Stimulated activated CD4-positive, alpha-beta T cell treated with anti-CD3 and anti-CD28 coated beads, Interleukin-1b, Interleukin-23, amount 100 ng/mL, for 48 hours (primary cell): ENCODE measurements around the gene MYH4.

Experiments
- DNase-seq: peaks from one replicate; pipeline ENCODE4 v3.0.0-alpha.2; 2020

MYH4 gene

DNA sequence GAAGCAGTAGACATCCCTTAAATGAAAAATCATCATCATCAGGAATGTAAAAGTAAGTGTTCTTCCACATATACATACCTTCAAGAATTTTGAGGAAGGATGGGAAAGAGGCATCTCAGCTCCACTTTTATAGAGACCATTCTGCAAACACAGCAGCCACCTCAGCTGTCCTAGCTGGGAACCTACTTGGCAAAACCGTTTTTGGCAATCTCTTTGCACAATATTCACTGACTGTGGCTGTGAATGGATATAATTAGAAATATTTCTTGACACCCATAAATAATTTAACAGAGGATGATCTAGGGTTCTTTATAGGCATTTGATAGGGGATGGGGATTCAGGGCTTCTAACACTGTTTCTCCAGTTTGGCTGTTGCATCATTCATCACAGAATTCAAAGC is at the start of gene MYH4:
Gene MYH4, minus strand, starts transcription at position 101 of the 400 bp plus-strand sequence. CDS start 2,814 bp downstream, outside the sequence.
- DNase-seq = no peak

DNA sequence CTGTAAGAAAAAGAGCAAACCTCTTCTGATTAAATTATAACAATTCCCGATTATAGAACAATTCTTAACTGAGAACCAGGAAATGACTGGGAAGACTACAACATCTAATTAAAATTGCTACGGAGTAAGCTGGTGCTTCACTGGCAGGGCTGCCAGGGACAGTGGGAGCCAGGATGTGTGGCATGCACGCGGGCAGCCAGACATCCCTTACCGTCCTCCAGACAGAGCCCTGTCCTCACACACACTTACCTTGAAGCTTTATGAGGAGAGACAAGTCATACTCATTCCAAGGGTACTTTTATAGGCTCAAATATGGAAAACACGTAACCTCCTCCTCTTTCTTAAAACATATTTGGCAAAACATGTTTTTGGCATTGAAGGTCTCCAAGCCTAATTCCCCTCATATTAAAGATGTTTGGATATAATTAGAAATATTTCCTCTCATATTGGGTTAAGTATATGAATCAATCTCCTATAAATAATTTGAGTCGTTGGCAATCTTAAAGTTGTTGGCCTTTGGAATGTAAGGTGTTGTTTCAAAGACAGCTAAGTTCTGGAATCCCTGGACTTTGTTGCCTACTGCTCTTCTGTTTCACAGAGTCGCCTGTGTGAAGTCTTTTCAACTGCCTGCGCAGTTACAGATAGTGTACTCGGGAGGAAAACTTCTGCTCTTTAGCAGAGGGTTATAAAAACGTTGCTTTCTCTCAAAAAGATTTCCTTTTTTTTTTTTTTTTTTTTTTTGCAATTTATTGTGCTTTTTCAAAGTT is 49.1 kb upstream of the MYH4 start, which contains the start of gene MYH1:
Gene MYH1, minus strand, starts transcription at position 272 of the 767 bp plus-strand sequence. CDS start 1,900 bp downstream, outside the sequence.
- no peak for DNase-seq

DNA sequence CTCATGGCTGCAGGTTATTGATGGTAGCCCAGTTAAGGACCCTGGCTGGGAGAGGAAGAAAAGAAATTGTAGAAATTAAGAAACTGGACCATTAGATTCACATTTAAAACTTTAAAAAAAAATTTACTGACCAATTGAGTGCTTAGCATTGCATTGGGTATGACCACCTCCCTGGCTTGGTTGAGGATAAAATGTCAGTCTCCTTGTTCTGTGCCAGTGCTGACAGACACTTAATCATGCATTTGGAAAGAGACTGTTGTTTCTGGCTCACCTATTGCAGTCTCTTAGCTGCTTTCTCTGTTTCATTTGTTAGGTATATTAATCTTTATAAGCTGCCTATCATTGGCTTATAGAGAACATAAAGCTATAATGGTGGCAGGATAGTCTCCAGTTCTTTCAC is 47.3 kb upstream of the MYH4 start:
- DNase-seq = no peak

DNA sequence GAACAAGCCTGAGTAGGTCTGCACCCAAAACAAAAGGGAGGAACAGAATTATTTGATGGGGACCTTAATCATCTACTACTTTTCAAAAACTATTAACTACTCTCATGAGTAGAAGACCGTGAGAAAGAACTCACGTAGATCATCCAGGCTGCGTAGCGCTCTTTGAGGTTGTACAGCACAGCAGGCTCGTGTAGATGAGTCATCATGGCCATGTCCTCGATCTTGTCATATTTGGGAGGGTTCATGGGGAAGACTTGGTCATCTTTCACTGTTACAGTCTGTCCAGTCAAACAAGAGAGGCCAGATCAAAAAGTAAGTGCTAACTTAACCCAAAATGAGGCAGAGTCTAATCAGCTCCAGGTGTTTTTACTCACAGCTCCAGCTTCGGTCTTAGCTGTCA is 46.7 kb upstream of the MYH4 start:
- no peak for DNase-seq

DNA sequence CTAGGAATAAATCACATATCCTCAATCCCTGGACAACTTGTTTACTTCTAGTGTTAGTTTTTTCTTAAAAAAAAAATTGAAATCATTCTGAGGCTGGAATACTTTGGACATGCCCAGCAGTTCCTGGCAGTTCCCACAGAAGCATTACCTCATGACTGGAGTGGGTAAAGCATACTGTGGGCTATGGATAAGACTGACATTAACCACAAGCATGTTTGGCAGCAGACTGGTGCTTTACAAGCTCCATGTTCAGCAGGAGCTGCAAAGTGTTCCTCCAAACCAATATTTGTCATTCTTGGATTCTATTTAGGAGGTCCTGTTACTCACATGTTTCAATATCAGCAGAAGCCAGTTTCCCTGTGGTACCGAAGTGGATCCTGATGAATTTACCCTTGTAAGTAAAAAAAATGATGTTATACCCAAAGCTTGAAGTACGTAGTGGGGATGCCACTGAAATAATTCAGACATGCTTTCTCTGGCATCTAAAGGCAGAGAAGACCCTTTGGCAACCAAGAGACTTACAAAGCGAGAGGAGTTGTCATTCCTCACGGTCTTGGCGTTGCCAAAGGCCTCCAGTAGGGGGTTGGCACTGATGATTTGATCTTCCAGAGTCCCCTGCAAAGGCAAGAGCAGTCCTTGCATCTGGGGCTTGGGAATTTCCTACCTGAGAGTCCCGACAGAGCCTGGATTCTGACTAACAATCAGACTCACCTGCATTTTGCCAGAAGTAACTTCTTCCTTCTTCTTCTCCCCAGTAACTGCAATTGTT is 44.1 kb upstream of the MYH4 start:
- DNase-seq = no peak

DNA sequence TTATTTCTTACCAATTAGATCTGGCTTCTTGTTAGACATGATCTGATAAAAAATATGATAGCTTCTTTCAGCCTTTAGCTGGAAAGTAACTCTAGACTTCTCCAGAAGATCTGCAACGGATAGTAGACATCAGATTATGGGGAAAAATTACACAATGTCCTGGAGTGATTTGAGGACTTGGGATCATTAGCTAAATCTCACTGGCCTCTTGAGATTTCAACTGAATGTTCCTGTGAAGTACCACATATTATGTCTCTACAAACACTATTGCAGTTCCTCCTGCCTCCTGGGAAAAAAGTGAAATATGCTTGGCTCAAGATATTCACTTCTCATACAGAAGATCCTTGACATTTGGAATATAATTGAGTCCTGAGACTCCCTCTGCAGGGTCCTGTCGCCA is 43.5 kb upstream of the MYH4 start:
- no peak for DNase-seq

DNA sequence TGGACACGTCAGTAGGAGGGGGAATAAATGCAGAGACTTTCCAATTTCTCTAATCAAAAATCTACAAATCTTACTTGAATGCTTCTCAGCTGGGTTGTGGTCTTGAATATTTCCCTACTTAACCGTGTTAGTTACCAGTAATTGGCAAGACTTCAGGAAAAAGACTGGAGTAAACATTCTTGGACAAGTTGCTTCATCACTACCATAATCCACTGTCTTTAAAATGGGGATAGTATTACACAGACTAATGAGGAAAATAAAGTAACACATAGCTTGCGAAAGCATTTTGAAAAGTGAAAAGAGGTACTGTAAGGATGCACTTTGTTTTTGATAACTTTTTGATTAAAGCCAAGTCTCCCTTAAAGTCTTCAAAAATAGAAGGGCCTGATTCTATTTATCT is 30.6 kb upstream of the MYH4 start:
- no peak for DNase-seq

DNA sequence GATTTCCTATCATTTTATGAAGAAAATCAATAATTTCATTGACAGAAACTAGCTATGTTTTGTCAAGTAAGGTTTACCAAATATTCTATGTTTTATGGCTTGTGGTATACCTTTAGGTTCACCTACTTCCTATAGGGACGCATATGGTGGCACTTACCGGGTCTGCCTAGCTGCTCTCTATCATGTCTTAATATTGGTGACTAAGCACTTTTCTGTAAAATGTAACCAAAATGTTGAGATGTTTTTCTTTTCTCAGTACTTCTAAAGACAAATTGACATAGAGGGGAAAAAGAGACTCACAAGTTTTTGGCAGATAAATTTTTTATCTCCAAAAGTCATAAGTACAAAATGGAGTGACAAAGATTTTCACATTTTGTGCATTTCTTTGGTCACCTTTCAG is 22.6 kb upstream of the MYH4 start:
- DNase-seq = no peak

DNA sequence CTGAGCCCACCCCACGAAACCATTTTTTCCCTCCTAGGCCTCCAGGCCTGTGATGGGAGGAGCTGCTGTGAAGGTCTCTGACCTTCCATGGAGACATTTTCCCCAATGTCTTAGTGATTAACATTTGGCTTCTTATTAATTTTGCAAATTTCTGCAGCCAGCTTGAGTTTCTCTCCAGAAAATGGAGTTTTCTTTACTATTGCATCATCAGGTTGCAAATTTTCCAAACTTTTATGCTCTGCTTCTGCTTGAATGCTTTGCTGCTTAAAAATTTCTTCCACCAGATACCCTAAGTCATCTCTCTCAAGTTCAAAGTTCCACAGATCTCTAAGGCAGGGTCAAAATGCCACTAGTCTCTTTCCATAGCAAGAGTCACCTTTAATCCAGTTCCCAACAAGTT is 12.9 kb upstream of the MYH4 start:
- DNase-seq = no peak

DNA sequence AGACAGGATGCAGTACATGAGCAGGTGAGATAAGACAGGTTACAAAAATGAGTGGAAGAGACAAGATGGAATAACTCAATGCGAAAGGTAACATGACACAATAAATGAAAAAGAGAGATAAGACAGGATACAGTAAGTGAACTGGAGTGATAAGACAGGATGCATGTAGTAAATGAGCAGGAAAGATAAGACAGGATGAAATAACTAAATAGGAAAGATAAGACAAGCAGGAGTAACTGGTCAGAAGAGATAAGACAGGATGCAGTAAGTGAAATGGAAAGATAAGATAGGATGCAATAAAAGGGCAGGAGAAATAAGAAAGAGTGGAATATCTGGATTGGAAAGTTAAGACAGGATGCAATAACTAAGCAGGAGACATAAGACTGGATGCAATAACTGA is 8.3 kb upstream of the MYH4 start:
- no peak for DNase-seq

DNA sequence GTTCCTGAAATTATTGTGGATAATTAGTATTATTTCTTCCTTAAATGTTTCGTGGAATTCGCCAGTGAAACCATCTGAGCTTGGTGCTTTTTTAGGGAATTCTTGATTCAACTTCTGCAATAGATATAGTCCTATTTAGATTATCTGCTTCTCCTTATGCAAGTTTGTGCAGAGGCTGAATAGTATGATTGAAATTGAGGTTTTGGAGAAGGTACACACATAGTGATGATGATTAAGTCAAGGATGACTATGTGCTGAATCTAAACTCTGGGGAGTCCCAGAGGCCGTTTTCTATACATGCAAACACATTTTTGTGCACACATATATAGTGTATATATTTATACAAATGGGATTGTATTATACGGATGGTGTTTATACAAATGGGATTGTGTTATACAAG is 5.2 kb upstream of the MYH4 start:
- DNase-seq = no peak

DNA sequence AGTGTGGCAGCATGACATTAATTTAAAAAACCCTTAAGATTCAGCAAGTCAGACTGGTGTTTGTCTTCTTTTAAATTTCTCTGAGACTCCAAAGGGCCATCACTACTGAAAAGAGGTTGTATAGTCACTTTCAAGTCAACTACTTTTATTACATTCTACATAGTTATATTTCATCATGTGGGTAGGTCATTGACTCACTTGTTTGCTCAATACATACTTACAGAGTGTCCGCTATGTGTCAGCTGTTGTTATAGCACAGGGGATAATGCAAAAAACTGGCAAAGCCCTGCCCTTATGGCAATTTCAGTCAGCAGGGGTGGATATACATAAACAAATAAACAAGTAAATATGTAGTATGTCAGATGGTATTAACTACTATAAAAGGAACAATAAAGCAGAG is 2.5 kb upstream of the MYH4 start:
- DNase-seq = no peak

DNA sequence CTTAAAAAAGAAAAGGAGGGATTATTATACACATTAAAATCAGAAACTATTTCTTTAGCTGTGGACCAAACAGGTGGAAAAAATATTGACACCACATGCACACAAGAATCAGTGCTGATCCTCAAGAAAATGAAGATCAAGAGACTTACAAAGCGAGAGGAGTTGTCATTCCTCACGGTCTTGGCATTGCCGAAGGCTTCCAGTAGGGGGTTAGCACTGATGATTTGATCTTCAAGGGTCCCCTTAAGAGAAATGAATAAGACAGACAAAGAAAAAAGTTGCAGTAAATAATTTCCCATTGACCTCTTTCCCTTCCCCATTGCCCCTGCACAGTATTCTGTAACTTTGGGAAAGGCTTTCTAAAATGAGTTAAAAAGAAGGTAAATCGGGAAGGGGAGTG is 6.0 kb downstream of the MYH4 start:
- no peak for DNase-seq

DNA sequence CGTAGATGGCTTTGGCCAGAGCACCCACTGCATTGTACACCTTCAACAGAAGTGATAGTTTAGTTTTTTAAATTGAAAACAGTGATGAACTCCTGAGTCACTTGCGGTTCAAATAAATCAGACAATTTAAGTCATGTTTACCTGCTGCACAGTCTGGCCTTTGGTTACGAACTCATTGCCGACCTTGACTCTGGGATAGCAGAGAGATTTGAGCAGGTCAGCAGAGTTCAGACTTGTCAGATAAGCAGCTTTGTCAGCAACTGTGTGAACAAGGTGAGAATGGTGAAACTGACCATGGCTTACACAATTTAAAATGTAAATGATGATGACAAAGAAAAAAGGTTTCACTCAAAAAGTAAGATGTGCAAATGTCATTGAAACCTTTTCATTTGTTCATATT is 9.3 kb downstream of the MYH4 start:
- no peak for DNase-seq

DNA sequence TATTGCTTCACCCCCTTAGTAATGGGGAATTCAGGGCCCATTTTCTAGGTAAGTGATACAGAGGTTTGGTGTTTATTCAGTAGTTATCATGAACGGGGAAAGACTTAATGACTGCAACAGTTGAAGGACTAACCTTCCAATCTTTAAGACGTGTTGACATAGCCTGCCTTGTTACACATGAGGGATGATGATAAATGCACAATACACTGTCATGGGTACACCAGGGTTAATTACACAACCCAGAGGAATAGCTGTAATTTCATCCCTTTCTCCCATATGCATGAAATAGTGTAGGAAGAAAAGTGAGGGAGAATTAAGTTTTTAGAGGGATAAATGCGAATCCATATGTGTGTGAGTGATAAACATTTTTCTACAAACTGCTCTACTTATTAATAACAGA is 10.7 kb downstream of the MYH4 start:
- DNase-seq = no peak

DNA sequence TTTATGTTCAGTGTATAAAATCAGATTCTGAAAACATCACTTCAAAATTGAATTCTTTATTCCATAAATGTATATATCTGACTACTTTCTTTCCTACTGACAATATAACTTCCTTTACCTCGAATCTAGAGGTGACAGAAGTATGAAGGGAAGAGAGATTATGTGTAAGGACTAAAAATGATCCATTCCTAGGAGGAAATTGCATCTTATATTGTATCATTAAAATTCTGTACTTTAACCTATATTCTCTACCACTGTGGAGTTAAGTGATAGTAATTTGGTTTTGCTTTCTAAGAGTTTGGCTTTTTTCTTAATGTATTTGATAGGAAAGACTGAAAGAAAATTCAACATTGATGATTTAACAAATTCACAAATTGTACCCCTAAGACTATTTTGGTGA is 11.4 kb downstream of the MYH4 start:
- DNase-seq = no peak

DNA sequence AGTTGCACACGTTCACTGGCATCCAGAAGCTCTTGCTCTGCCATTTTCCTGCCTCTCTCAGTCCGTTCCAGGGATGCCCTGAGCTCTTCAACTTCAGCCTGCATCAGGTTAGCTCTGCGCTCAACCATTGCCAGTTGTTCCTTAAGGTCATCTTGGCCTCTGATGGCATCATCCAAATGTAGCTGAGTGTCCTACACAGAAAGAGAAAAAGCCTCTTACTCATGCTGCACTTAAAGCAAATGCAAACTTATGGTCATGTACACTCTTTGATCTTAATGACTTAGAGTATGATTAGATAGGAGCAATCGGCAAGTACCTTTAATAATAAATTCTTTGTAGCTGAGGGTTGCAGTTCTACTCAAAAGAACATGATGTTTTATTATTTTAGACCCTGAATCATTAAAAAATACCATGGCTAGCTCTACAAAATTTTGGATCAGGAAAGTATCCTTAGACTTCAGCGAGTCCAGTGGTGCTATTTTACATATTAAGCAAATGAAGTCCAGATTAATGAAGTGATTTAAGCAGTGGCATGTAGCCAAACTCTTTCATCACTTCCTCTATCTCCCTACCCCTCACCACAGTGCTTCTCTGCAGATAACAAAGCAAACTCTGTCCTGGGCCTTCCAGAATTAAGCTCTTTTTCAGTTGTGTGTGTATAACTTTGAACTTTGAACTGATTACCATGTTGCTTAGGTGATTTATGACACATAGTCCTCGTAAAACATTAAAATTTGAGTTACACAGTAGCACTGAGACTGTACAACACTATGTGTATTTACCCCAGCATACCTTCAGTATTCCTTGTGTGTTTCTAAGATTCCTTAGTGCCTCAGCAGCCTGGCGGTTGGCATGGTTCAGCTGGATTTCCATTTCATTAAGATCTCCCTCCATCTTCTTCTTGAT is 22.1 kb downstream of the MYH4 start:
- DNase-seq = no peak

DNA sequence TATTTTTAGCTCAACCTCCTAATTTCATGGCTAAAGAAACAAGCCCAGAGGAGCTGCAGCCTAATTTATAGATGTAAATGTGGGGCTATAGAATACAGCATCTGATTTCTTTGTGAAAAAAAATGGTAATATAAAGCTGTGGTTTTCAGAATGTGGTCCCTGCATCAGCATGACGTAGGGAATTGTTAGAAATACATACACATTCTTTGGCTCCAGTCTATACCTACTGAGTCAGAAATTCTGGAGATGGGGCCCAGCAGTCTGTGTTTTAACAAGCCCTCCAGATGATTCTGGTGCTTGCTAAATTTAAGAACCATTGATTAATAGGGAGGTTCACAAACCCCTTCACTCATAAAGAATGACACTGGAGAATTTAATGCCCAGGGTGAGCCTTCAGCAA is 29.5 kb downstream of the MYH4 start:
- DNase-seq = no peak

DNA sequence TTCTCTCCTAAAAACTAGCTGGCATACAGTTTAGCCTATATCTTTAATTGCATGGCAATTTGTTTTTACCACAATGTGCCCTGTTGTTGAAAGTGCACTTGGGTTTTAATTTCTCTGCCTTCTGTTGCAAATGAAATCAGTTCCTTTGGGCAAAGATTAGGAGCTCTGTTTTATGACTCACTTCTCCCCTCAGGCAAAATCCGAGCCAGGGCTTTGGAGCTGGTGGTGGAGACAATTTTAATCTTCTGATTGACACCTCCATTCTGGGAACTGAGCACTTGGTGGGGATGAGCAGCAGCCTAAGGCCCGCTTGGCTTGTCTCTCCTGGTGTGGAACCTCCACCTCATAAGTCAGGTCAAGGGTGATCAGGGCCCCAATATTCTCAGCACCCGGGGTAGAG is 34.3 kb downstream of the MYH4 start:
- no peak for DNase-seq

DNA sequence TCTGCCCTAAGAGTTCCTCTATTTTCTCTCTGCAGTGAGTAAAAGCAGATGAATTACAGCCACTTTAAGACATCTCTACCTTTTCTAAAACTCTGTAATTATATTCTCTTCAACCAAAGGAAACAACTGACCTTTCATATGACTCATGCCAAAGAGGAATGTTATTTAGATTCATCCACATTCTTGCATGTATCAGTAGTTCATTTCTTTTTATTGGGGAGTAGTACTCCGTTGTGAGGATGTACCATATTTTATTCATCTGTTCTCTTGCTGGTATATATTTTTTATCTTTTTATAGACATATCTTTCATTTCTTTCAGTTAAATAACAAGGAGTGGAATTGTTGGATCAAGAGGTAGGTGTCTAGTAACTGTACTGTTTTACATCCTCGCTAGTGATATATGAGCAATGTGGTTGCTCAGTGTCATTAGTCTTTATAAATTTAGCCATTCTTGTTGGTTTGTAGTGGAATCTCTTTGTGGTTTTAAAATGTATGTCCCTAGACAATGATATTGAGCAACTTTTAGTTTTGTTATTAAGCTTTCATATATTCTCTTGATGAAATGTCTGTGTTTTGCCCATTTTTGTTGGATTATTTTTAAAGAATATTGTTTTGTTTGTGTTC is 39.8 kb downstream of the MYH4 start:
- DNase-seq = no peak

DNA sequence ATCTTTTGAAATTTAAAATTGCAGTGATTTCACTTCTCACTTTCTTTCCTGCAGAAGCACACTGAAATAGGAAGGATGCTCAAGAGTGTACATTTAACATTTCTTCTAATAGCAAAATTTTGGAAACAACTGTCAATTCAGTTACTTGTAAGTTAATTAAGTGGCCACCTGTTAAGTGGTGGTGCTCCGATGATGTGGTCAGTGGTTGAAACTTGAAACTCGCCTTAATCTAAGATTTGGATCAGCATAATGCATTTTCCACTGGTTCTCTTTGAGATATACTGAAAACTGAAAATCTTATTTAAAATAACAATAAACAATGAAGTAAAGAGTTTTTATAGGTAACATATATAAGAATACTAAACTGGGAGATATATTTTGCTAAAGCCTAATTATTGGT is 40.6 kb downstream of the MYH4 start:
- DNase-seq = no peak

DNA sequence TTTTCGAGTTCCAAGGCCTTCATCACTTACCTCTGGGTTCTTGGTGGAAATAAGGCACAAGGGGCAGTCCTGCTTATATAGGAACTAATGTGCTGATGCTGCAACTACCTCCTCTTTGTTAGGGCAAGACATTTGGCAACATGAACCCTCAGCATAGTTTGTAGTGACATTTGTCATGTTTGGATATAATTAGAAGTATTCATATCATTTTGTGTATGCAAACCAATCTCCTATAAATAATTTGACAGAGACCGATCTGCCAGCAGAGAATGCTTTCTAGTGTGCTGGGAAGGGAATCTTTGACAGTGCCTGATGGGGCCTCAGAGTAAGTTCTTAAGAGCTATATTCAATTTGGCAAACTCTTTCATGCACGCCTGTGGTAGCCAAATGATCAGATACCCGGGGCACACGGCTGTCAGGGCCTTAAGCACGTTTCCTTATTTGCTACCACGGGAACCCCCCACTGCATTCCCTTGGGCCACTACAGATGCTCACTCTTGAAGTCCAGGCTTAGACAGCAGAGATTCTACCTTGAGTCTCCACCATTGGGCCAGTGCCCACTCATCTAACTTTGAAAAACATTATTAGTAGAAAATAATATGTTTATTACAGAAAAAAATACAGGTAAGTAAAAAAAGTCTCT is 47.3 kb downstream of the MYH4 start, which contains the start of gene MYH8:
Gene MYH8, minus strand, starts transcription at position 51 of the 643 bp plus-strand sequence. CDS start 1,723 bp downstream, outside the sequence.
- DNase-seq = no peak
